ENCODE data around the gene ILRUN.

DNA sequence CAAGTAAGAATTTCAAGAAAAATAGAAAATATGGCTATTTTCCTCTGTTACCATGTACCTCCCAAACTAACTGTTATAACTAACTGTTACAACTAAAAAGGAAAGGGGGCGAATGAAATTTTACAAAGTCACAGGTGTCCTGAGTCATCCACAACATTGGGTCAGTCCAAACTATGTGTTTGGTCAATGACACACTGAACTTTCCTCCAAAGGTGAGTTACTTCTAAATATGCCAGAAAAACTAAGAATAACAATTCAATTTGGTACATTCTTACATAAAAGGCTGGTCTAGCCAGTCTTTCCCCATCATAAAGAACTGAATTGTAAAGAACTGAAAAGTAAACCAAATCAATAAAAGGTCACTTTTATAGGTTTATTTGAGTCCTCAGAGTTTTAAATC, 44.3 kb downstream of the ILRUN start:
- TF ChIP-seq EZH2 (IDR thresholded peaks at IDR 0.05; ENCODE audit: insufficient read depth, poor library complexity, severe bottlenecking) = no peak
- no peak for TF ChIP-seq EZH2phosphoT487 (IDR thresholded peaks at IDR 0.05; ENCODE audit: insufficient read depth, low read depth)

Measured in GM23248 (cell line).